Keratinocyte (primary cell): ENCODE measurements around the gene CDH18. TPM values are rescaled to one million over a fixed set of nuclear protein-coding genes. Genes with fewer than 3 reads are reported as not detected.

Source experiments
- DNase-seq: peaks from one replicate; pipeline ENCODE4 v3.0.0-alpha.2; 2011; ENCODE audit warnings: low read depth, missing footprints, low spot score
- FAIRE-seq: peaks from 2 replicates; lab custom pipeline; 2011; peaks lifted over from hg19 to GRCh38; lab: Jason Lieb, UNC
- H2AFZ ChIP-seq: 2 replicates; pipeline ENCODE4 v1.6.0; 2012; ENCODE audit warnings: low read length, control low read depth, inconsistent platforms; ENCODE audit not compliant: control insufficient read depth
- H3K27ac ChIP-seq: 2 replicates; pipeline ENCODE4 v1.5.1; 2011; ENCODE audit warnings: low read length; ENCODE audit not compliant: control insufficient read depth, insufficient read depth
- H3K27me3 ChIP-seq: 3 replicates; pipeline ENCODE4 v1.6.0; 2011; ENCODE audit warnings: low read length; ENCODE audit not compliant: control insufficient read depth, insufficient read depth; ENCODE audit errors: extremely low read depth
- H3K36me3 ChIP-seq, 2 experiments: 2 replicates in 1 of 2; 3 replicates in 1 of 2; pipeline ENCODE4 v1.5.1; 2011; ENCODE audit warnings: low read length in 2 of 2, mild to moderate bottlenecking in 1 of 2; ENCODE audit not compliant: control insufficient read depth in 2 of 2, insufficient read depth in 2 of 2; ENCODE audit errors: extremely low read depth in 1 of 2
- H3K4me1 ChIP-seq: 3 replicates; pipeline ENCODE4 v1.5.1; 2011; ENCODE audit warnings: low read length; ENCODE audit not compliant: control insufficient read depth, insufficient read depth; ENCODE audit errors: extremely low read depth
- H3K4me2 ChIP-seq: 3 replicates; pipeline ENCODE4 v1.6.0; 2011; ENCODE audit warnings: low read depth, low read length; ENCODE audit not compliant: control insufficient read depth, insufficient read depth; ENCODE audit errors: extremely low read depth
- H3K4me3 ChIP-seq, 3 experiments: fragments of 200-600 bp in 1 of 3; sonication (generic) in 1 of 3; 2 replicates in 2 of 3; 3 replicates in 1 of 3; pipeline ENCODE4 v1.5.1; 2011 to 2016; ENCODE audit warnings: low read length in 3 of 3, mild to moderate bottlenecking in 3 of 3, control low read depth in 2 of 3, inconsistent platforms in 1 of 3, low read depth in 1 of 3, mixed read lengths in 1 of 3, mixed run types in 1 of 3, moderate library complexity in 1 of 3; ENCODE audit not compliant: control insufficient read depth in 2 of 3, insufficient read depth in 2 of 3; ENCODE audit errors: extremely low read depth in 1 of 3
- H3K79me2 ChIP-seq: 2 replicates; pipeline ENCODE4 v1.6.0; 2012; ENCODE audit warnings: low read length; ENCODE audit not compliant: control insufficient read depth, insufficient read depth
- H3K9ac ChIP-seq: 3 replicates; pipeline ENCODE4 v1.6.0; 2011; ENCODE audit warnings: low read length; ENCODE audit not compliant: control insufficient read depth, insufficient read depth; ENCODE audit errors: extremely low read depth
- H3K9me1 ChIP-seq: 3 replicates; pipeline ENCODE4 v1.6.0; 2011; ENCODE audit warnings: low read length; ENCODE audit not compliant: control insufficient read depth, insufficient read depth; ENCODE audit errors: extremely low read depth
- H3K9me3 ChIP-seq: 2 replicates; pipeline ENCODE4 v1.5.1; 2012; ENCODE audit warnings: low read depth, low read length; ENCODE audit not compliant: control insufficient read depth
- H4K20me1 ChIP-seq: 3 replicates; pipeline ENCODE4 v1.6.0; 2011; ENCODE audit warnings: low read length; ENCODE audit not compliant: control insufficient read depth, insufficient read depth; ENCODE audit errors: extremely low read depth
- EZH2 ChIP-seq: IDR thresholded peaks from one replicate; pipeline ENCODE4 v1.6.1; 2012; ENCODE audit warnings: inconsistent platforms, mild to moderate bottlenecking, low read length, moderate library complexity
- dilution Hi-C: fragments of 300-500 bp; cut with MboI; formaldehyde crosslinking; loops from one replicate; pipeline ENCODE4 v1.7.0; 2020; ENCODE audit warnings: low sequenced_read_pairs; ENCODE audit not compliant: extremely low pct_ligation_motif_present
- polyA plus RNA-seq, 5 experiments: library from polyadenylated mRNA; depleted of rRNA in 3 of 5; stranded (reverse) in 3 of 5; stranded (forward) in 1 of 5; unstranded in 1 of 5; fragments of >200 nt; gene quantifications; 1 replicate in 1 of 5; 2 replicates in 3 of 5; 3 replicates in 1 of 5; pipeline versions ENCODE4 v1.2.1 to v1.2.3, GENCODE V29; 2011 to 2012; ENCODE audit warnings: missing spikeins in 2 of 5, low read depth in 1 of 5, low replicate concordance in 1 of 5
- TF ChIP-seq, protein P1 (sequence below), 3 experiments: IDR thresholded peaks in 1 of 3; conservative IDR thresholded peaks in 1 of 3; optimal IDR thresholded peaks in 1 of 3; 2 replicates in 2 of 3; 3 replicates in 1 of 3; pipeline versions ENCODE3 to v1.5.1; 2011; ENCODE audit warnings: low read length in 3 of 3, mild to moderate bottlenecking in 3 of 3, moderate library complexity in 2 of 3, control low read depth in 1 of 3, inconsistent platforms in 1 of 3; ENCODE audit not compliant: insufficient read depth in 2 of 3; ENCODE audit errors: extremely low read depth in 1 of 3

Gene CDH18
- polyA plus RNA-seq, 1 donor (not counting 4 experiments of a cell fraction or from before 2014, with no cell fraction given): 0.41 TPM

DNA sequence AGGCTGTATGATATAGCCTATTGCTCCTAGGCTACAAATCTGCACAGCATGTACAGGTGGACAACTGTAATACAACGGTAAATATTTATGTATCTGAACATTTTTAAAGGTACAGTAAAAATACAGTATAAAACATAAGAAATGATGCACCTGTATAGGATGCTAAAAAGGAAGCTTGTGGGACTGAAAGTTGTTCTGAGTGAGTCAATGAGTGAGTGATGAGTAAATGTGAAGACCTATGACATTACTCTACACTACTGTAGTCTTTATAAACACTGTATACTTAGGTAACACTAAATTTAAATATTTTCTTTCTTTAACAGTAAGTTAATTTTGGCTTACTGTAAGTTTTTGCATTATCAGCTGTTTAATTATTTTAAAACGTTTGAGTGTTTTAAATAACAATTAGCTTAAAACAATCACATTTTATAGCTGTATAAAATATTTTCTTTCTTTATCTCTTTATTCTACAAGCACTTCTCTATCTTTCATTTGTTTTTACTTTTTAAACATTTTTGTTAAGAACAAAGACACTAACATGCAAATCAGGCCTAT is 28.1 kb downstream of the CDH18 start:
- H2AFZ ChIP-seq: no peak overlapping the region
- no peak overlapping the region for H3K4me2 ChIP-seq
- H3K9me3 ChIP-seq: no peaks in the 10 kb centered on the region
- H3K4me1 ChIP-seq: no peaks in the 10 kb centered on the region
- H3K9ac ChIP-seq: no peak overlapping the region
- FAIRE-seq (no peak), DNase-seq (no peak)
- H3K36me3 ChIP-seq: no peaks in the 10 kb centered on the region
- H3K79me2 ChIP-seq: no peaks in the 10 kb centered on the region
- no peak for TF ChIP-seq EZH2
- TF ChIP-seq, protein P1, sequence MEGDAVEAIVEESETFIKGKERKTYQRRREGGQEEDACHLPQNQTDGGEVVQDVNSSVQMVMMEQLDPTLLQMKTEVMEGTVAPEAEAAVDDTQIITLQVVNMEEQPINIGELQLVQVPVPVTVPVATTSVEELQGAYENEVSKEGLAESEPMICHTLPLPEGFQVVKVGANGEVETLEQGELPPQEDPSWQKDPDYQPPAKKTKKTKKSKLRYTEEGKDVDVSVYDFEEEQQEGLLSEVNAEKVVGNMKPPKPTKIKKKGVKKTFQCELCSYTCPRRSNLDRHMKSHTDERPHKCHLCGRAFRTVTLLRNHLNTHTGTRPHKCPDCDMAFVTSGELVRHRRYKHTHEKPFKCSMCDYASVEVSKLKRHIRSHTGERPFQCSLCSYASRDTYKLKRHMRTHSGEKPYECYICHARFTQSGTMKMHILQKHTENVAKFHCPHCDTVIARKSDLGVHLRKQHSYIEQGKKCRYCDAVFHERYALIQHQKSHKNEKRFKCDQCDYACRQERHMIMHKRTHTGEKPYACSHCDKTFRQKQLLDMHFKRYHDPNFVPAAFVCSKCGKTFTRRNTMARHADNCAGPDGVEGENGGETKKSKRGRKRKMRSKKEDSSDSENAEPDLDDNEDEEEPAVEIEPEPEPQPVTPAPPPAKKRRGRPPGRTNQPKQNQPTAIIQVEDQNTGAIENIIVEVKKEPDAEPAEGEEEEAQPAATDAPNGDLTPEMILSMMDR (optimal IDR thresholded peaks at IDR 0.05 in 1 of 3, IDR thresholded peaks at IDR 0.05 in 1 of 3, conservative IDR thresholded peaks at IDR 0.05 in 1 of 3; ENCODE audit: extremely low read depth in 1 of 3, insufficient read depth in 2 of 3, low read length in 3 of 3): no peak
- no peaks in the 10 kb centered on the region for H4K20me1 ChIP-seq
- H3K27me3 ChIP-seq: no peaks in the 10 kb centered on the region
- no peak overlapping the region for H3K27ac ChIP-seq
- H3K9me1 ChIP-seq: no peaks in the 10 kb centered on the region
- H3K4me3 ChIP-seq: no peak overlapping the region
- dilution Hi-C loops: no loop called here

DNA sequence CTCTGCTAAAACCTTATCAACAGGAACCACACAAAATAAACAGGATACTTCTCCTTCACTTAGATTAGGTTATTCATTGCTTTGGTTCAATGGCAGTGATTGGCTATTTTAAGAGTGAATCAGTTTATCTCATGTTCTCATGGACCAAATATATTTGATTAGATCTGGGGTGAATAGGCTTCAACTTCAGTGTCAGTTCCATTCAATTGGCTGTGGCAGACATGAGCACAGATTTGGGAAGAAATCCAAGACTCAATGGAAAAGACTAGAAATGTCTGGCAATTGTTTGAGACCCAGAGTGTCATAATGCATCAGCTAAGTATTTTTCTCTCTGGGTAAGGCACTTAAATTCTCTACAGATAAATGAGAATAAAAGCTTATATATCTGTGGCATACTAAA is 37.1 kb downstream of the CDH18 start:
- Histone ChIP-seq H3K27me3 (no peaks in the 10 kb centered on the region), H2AFZ (no peak overlapping the region), H3K4me2 (no peak overlapping the region), H3K9ac (no peak overlapping the region), H3K4me1 (no peaks in the 10 kb centered on the region), H3K4me3 (no peak overlapping the region), H3K9me3 (no peaks in the 10 kb centered on the region), H3K79me2 (no peaks in the 10 kb centered on the region), H3K9me1 (no peaks in the 10 kb centered on the region), H3K27ac (no peak overlapping the region), H4K20me1 (no peaks in the 10 kb centered on the region), H3K36me3 (no peaks in the 10 kb centered on the region)
- dilution Hi-C loops: no loop called here
- FAIRE-seq (no peak), DNase-seq (no peak)
- TF ChIP-seq EZH2: no peak
- TF ChIP-seq, protein P1 (optimal IDR thresholded peaks at IDR 0.05 in 1 of 3, IDR thresholded peaks at IDR 0.05 in 1 of 3, conservative IDR thresholded peaks at IDR 0.05 in 1 of 3; ENCODE audit: extremely low read depth in 1 of 3, insufficient read depth in 2 of 3, low read length in 3 of 3): no peak
